Bronchial epithelial cell (primary cell): ENCODE results near the gene SCAI. TPM values are rescaled to one million over a fixed set of nuclear protein-coding genes. Genes with fewer than 3 reads are reported as not detected.
A peak's percentile ranks its signal among the peaks of the same experiment; 100 is the strongest.

Experiments
- DNase-seq: peaks from one replicate; pipeline ENCODE4 v3.0.0-alpha.2; 2010; ENCODE audit warnings: low read depth
- FAIRE-seq: peaks from 2 replicates; lab custom pipeline; 2011; peaks lifted over from hg19 to GRCh38; lab: Jason Lieb, UNC
- H3K27me3 ChIP-seq: 2 replicates; pipeline ENCODE4 v1.5.1; 2011; ENCODE audit warnings: low read length; ENCODE audit not compliant: control insufficient read depth, insufficient read depth
- H3K36me3 ChIP-seq: 2 replicates; pipeline ENCODE4 v1.5.1; 2011; ENCODE audit warnings: low read length; ENCODE audit not compliant: control insufficient read depth, insufficient read depth
- H3K4me3 ChIP-seq: 2 replicates; pipeline ENCODE4 v1.5.1; 2011; ENCODE audit warnings: mild to moderate bottlenecking, low read depth, low read length, control low read depth
- CTCF ChIP-seq: IDR thresholded peaks from 2 replicates; pipeline ENCODE4 v1.5.1; 2011; ENCODE audit warnings: mild to moderate bottlenecking, moderate library complexity, low read length, control low read depth, inconsistent platforms; ENCODE audit not compliant: insufficient read depth, severe bottlenecking
- total RNA-seq: library from RNA; depleted of rRNA; stranded (reverse); fragments of >200 nt; gene quantifications from 2 replicates; pipeline ENCODE4 v1.2.1, GENCODE V29; 2014

Gene SCAI
- total RNA-seq, 1 donor from 2014 or later, result 7.1 TPM

DNA sequence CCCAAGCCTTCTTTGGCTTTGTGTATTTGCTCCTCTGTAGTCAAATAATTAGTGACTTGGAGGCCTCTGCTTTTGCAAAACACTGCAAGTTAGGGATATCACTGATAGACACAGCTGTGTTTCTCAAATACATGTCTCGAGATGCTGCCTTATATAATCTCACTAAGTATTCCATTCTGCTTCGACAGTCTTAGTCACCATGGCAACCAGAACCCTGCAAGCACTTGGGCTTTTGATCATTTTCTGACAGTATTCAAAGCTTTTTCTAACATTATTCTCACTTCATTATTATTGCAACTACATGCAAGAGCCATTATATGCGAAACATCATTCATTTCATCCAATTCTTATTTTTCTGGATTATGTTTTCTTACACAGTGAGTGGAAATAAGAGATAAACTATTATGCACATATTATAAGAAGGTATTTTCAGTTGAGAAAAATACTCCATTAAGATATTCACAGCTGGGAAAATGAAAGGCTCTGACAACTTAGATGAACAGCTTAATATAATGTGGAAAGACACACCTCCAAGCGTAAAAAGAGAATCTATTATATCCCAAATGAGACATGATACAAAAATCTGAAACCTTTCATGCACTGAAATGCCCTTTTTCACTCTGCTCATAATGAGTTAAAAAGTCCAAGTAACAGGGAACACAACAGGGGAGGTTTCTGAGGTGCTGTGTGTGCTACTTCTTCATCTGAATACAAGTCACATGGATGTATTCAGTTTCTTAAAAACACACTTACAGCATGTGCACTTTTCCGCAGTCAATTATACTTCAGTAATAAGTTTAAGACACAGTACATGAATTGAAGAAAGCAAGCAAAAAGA lies 93.9 kb downstream of the SCAI start:
- no peaks in the 10 kb centered on the region for H3K36me3 ChIP-seq
- no peaks in the 10 kb centered on the region for H3K27me3 ChIP-seq
- peak; percentile 26 for DNase-seq
- no peak for TF ChIP-seq CTCF
- no peak overlapping the region for H3K4me3 ChIP-seq
- no peak for FAIRE-seq

DNA sequence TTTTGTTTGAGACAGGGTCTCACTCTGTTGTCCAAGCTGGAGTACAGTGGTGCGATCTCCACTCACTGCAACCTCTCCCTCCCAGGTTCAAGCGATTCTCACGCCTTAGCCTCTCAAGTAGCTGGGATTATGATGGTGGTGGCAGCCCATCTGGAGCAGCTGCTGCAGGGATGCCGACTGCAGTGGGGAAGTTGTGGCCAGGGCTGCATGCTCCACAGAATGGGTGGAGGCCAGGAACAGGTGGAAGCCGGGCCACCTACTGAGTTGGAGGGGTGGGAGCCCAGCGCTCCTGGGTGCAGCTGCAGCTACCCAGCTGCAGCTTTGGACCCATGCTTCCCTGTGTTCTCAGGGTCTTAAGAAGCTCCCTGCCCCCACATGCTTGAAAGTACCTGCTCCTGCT lies 99.7 kb downstream of the SCAI start:
- DNase-seq, result no peak
- Histone ChIP-seq H3K4me3 (no peak overlapping the region), H3K36me3 (no peaks in the 10 kb centered on the region), H3K27me3 (no peaks in the 10 kb centered on the region)
- FAIRE-seq, result no peak
- TF ChIP-seq CTCF, result no peak

DNA sequence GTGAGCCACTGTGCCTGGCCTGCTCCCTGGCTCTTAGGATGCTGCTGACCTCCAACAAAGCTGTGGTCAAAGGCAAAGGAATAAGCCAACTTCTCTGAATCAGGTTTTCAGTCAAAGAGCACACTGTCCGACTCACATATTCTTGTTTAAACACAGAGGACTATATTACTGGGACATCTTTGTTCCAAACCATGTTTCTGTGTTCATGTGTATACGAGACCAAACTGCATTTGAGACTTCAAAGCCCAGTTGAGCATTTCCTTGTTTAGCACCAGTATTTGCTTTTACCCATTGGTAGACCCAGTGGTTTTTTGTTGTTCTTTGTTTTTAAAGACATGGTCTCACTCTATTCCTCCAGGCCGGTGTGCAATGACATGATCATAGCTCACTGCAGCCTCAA lies 100.2 kb downstream of the SCAI start:
- TF ChIP-seq CTCF, result no peak
- FAIRE-seq, result no peak

DNA sequence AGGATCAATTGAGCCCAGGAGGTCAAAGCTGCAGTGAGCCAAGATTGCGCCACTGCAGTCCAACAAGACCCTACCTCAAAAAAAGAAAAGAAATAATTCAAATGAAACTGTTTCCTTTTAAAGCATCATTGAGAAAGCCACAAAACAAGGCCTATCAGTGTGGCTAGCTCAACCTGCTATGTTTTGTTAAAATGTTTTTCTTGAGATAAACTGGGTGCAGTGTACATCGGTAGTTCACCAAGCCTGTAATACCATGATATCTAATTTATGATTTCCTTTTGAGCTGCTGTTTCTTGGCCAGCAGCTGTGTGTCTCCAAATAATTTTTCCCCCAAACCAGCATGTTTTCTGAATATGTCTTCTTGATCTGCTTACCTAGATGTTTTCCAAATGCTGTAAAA lies 105.2 kb downstream of the SCAI start:
- no peaks in the 10 kb centered on the region for H3K27me3 ChIP-seq
- FAIRE-seq, result no peak
- no peak overlapping the region for H3K4me3 ChIP-seq
- no peak for DNase-seq
- H3K36me3 ChIP-seq, result no peaks in the 10 kb centered on the region
- TF ChIP-seq CTCF, result no peak

More for the DNA sequence above, 100.2 kb downstream of the SCAI start:
- Histone ChIP-seq H3K36me3 (no peaks in the 10 kb centered on the region), H3K27me3 (no peaks in the 10 kb centered on the region), H3K4me3 (no peak overlapping the region)
- DNase-seq, result no peak

DNA sequence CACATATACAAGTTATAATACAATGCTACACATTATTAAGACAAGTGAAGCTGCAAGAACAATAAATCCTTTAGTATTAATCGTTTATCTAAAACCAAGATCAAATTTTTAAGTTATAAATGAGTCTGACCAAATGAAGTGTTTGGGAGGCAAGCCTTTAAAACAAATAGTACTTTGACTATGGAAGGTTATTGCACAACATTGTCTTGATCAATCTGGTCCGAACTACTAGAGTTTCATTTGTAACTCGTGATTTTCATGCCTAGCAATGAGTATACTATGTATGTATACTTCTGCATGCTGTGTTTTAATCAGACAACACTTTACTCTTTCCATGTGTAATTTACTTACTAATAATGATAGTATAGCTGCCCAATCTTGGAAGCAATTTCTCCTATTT lies 115.3 kb downstream of the SCAI start:
- TF ChIP-seq CTCF, result no peak
- no peak overlapping the region for H3K4me3 ChIP-seq
- DNase-seq (no peak), FAIRE-seq (no peak)
- no peaks in the 10 kb centered on the region for H3K27me3 ChIP-seq
- peaks cover 2% of the 10 kb centered on the region for H3K36me3 ChIP-seq
